Thymus (tissue), 11 donors: ENCODE results near the gene CHRNA7. TPM values are rescaled to one million over a fixed set of nuclear protein-coding genes. Genes with fewer than 3 reads are reported as not detected.
"Not testable (repeated sequence)": the region's sequence is repeated elsewhere in the genome, so short reads cannot be mapped to it uniquely, and the experiment has no call there.

Source experiments
- DNase-seq, 9 donors: peaks; one replicate each; pipeline ENCODE4 v3.0.0-alpha.2; 2013; ENCODE audit warnings: low spot score in 9 of 9, low read depth in 6 of 9, missing footprints in 1 of 9
- H3K27ac ChIP-seq, 2 donors: one replicate each; pipeline ENCODE4 v1.5.1; 2013; ENCODE audit warnings: control low read depth in 1 of 2, low read depth in 1 of 2, low read length in 1 of 2, mild to moderate bottlenecking in 1 of 2, moderate library complexity in 1 of 2
- H3K27me3 ChIP-seq, 2 donors: one replicate each; pipeline ENCODE4 v1.5.1; 2013; ENCODE audit warnings: low read length in 1 of 2; ENCODE audit not compliant: control insufficient read depth in 2 of 2, insufficient read depth in 1 of 2
- H3K36me3 ChIP-seq, 2 donors: one replicate each; pipeline ENCODE4 v1.5.1; 2013; ENCODE audit warnings: low read length in 1 of 2, mild to moderate bottlenecking in 1 of 2, moderate library complexity in 1 of 2; ENCODE audit not compliant: control insufficient read depth in 2 of 2, insufficient read depth in 2 of 2
- H3K4me1 ChIP-seq, 2 donors: one replicate each; pipeline ENCODE4 v1.5.1; 2013; ENCODE audit warnings: low read length in 2 of 2; ENCODE audit not compliant: control insufficient read depth in 2 of 2, insufficient read depth in 2 of 2
- H3K4me3 ChIP-seq, 2 donors: one replicate each; pipeline ENCODE4 v1.5.1; 2013; ENCODE audit warnings: low read length in 2 of 2, control low read depth in 1 of 2, mild to moderate bottlenecking in 1 of 2
- H3K9me3 ChIP-seq, 2 donors: one replicate each; pipeline ENCODE4 v1.5.1; 2013; ENCODE audit warnings: low read length in 1 of 2, mild to moderate bottlenecking in 1 of 2; ENCODE audit not compliant: control insufficient read depth in 2 of 2, insufficient read depth in 1 of 2
- WGBS: extraction: QIAGEN DNeasy Blood & Tissue Kit; methylation state at CpG from one replicate; pipeline ENCODE4 v1.1.7; 2013; 5-methylcytosine and 5-hydroxymethylcytosine counted together
- polyA plus RNA-seq: library from polyadenylated mRNA; stranded (reverse); fragments of 200-250 nt; gene quantifications from one replicate; pipeline ENCODE4 v1.2.3, GENCODE V29; 2013
- total RNA-seq: library from RNA; stranded (reverse); fragments of 120-200 nt; gene quantifications from one replicate; pipeline ENCODE4 v1.2.4, GENCODE V29; 2013
- donor health status: healthy.

Gene CHRNA7
- total and polyA plus RNA-seq, 2 donors = 0.61 to 1.1 TPM

DNA sequence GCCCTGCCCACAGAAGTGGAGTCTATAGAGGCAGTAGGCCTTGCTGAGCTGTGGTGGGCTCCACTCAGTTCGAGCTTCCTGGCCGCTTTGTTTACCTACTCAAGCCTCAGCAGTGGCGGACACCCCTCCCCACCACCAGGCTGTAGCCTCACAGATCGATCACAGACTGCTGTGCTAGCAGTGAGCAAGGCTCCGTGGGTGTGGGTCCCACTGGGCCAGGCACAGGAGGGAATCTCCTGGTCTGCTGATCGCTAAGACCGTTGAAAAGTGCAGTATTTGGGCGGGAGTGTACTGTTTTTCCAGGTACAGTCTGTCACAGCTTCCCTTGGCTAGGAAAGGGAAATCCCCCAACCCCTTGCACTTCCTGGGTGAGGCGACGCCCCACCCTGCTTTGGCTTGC, 115.2 kb downstream of the CHRNA7 start:
- 95% methylated on average over 10 of the region's 10 CpGs for WGBS
- H3K27me3 ChIP-seq, DNase-seq, H3K4me1 ChIP-seq, H3K27ac ChIP-seq, H3K9me3 ChIP-seq, H3K36me3 ChIP-seq, H3K4me3 ChIP-seq: not testable (repeated sequence)

DNA sequence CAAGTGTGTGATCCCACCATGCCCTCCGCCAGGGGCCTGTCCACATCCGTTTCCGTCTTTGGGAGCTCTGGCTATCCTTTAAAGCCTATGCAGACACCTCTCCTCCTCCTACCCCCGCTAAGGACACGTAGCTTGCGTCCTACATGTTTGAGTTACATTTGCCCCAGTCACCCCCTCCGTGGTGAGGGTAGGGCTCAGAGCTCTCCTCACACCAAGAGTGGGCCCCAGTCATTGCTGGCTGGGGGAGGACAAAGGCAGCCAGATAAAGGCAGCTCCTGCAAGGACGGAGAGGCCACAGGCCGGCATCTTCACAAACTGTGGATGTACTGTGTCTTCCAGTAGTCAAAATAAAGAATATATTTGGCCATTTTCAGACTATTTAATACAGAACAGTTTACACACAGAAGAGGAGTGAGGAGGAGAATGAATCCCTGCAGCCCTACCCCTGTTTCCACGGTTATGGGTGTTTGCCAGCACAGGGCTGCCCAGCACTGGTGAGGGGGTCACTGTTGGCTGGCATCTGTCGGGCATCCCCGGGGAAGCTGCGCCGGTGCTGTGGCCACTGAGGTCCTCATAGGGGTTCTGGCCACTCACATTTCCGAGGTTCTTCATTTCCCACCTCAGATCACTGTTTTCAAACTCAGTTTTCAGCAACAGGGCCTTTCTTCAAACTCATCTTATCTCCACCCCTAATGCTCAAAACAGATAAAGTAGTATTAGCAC, 118.7 kb downstream of the CHRNA7 start:
- no peak overlapping the region for H3K4me3 ChIP-seq
- H3K9me3 ChIP-seq = no peaks in the 10 kb centered on the region
- no peak overlapping the region for H3K27ac ChIP-seq
- 93% methylated on average over 15 of the region's 15 CpGs for WGBS
- no peak for DNase-seq
- no peaks in the 10 kb centered on the region for H3K4me1 ChIP-seq
- no peaks in the 10 kb centered on the region for H3K36me3 ChIP-seq
- no peaks in the 10 kb centered on the region for H3K27me3 ChIP-seq

DNA sequence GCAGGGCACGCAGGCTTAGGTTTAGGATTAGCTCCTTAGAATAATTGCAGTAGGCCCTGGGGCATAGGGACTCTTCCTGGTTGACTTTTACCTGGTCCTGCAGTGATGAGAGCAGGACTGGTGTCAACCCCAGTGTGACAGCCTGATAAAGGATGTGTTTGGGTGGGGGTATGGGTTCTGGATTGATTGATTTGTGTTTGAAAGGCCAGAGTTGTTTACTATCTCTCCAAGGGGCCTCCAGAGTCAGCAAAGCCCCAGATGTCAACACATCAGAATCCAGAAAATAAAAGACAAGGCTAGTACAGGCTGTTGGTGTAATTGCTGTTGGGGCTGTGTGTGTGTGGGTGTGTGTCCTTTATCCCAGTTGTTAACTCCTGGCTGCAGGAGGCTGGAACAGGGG, 122.3 kb downstream of the CHRNA7 start:
- Histone ChIP-seq H3K36me3 (no peaks in the 10 kb centered on the region), H3K4me1 (no peaks in the 10 kb centered on the region), H3K27ac (no peak overlapping the region), H3K4me3 (no peak overlapping the region), H3K9me3 (no peaks in the 10 kb centered on the region), H3K27me3 (no peaks in the 10 kb centered on the region)
- DNase-seq = no peak
- WGBS = 26% methylated on average over 1 of the region's 1 CpG

DNA sequence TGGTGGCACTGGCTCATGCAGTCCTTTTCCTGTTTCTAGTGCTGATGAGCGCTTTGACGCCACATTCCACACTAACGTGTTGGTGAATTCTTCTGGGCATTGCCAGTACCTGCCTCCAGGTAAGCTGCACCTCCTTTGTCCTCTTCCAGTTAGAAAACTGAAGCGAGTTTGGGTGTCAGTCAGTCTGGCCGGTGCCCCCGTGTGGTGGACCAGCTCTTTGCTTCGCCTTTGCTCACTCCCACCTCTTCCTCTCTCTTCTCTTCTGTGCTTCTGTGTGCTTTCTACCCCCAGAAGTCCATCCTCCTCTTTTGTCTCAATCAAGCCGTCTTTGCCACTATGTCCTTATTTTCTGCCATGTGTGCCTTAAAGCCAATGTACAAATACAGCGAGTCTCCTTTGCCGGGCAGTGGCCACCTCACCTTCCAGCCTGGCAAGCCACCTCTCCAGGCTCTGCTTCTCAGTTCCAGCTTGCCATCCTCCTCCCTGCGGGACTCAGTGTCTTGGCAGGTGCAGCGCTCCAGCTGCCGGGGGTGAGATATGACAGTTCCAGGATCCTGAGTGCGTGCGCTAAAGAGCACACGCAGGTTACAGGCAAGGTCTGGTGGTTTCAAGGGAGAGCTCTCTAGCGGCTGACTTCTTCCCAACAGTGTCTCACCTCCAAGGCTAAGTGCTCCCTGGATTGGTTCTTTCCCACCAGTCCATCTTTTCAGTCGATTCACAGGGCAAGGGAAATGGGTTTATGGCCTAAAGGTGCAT, 123.7 kb downstream of the CHRNA7 start:
- not testable (repeated sequence) for H3K4me1 ChIP-seq, H3K27me3 ChIP-seq, H3K4me3 ChIP-seq, H3K36me3 ChIP-seq, DNase-seq, H3K27ac ChIP-seq, H3K9me3 ChIP-seq
- WGBS = no CpG with 5 or more reads among the region's 18 CpGs

DNA sequence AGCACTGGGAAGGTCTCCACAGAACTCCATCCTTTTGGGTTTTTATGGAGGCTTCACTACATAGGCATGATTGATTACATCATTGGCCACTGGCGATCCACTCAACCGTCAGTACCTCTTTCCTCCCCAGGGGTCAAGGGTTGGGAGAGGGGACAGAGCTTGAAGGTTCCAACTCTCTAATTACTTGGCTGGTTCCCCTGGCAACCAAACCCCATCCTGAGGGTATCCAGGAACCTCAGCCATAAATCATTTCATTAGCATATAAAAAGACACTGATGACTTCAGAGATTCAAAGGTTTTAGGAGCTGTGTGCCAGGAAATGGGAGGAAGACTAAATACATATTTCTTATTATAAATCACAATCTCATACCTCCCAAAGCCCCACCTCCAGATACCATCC, 131.8 kb downstream of the CHRNA7 start:
- H3K36me3 ChIP-seq, H3K9me3 ChIP-seq, H3K27ac ChIP-seq, DNase-seq, H3K4me3 ChIP-seq, H3K27me3 ChIP-seq, H3K4me1 ChIP-seq: not testable (repeated sequence)
- no CpG with 5 or more reads among the region's 2 CpGs for WGBS

DNA sequence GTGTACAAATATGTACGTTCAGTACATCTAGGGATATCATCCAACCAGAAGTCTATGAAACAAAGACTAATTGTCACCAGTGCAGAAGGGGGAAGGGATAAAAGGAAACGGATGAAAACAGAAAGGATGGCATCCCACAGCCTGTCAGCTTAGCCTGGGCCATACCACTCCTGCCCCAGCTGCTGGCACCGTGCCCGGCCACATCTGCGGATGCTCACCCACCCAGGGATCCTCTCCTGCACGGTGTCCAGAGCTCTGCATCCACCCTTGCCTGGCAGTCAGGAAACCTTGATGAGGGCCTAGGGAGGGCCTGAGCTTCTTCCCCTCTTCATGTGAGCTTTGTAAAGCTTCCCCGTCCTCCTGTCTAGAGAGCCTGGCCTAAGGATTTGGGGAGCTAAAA, 133.8 kb downstream of the CHRNA7 start:
- not testable (repeated sequence) for DNase-seq, H3K4me1 ChIP-seq, H3K9me3 ChIP-seq, H3K36me3 ChIP-seq, H3K27me3 ChIP-seq, H3K4me3 ChIP-seq, H3K27ac ChIP-seq
- WGBS = no CpG with 5 or more reads among the region's 7 CpGs

DNA sequence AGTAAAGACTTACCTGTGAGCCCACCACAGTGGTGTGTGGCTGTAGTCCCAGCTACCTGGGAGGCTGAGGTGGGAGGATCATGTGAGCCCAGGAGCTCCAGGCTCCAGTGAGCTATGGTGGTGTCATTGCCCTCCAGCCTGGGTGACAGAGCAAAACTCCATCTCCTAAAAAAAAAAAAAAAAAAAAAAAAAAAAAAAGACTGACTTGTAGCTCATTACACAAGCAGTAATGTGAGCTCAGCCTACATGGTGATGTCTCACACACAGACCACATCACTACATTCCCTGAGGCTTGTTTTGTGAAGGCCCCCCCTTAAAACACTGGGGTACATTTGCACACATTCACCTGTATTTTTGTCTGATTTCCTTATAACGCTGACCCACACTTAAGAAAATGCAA, 134.4 kb downstream of the CHRNA7 start:
- H3K9me3 ChIP-seq, H3K27me3 ChIP-seq: not testable (repeated sequence)
- no CpG with 5 or more reads among the region's 1 CpG for WGBS

DNA sequence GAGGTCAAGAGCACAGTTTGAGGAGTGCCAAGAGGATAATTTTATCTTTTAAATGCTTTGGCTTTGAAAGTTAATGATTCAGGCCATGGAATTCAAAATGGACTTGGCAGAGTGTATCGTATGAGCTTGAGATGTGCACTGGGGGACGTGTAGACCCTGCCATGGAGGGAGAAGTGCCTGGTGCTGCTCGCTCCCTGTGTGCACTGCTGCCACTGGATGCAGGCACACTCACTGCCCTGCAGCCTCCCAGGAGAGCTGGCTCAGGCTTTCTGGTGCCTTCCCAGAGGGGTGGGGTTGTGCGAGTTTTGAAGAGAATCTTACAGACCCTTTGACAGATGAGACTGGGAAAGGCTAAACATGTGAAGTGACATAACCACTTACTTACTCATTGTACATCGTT, 135.5 kb downstream of the CHRNA7 start:
- H3K4me1 ChIP-seq, H3K27me3 ChIP-seq, H3K36me3 ChIP-seq, H3K4me3 ChIP-seq, H3K9me3 ChIP-seq, DNase-seq, H3K27ac ChIP-seq: not testable (repeated sequence)
- 95% methylated on average over 1 of the region's 5 CpGs for WGBS

More for the DNA sequence above, 134.4 kb downstream of the CHRNA7 start:
- H3K27ac ChIP-seq, H3K4me3 ChIP-seq, DNase-seq, H3K36me3 ChIP-seq, H3K4me1 ChIP-seq: not testable (repeated sequence)

DNA sequence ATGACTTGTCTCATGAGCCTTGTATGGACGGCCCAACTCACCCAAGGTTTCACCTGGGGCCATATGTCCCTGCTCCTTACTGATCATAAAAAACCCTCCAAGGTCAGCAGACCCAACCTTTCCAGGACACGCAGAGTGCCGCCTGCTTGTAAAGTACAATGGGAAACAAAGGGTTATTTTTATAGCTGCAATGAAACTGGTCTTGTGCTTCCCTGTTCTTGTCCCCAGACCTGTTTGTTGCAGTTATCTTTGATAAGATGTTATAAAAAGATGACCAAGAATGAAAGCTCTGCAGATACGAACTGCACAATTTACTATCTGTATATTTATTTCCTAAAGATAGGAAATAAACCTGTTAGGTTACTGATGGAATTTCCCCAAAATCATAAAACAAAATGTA, 136.0 kb downstream of the CHRNA7 start:
- H3K27me3 ChIP-seq, H3K4me1 ChIP-seq, H3K4me3 ChIP-seq, H3K27ac ChIP-seq, H3K36me3 ChIP-seq, DNase-seq, H3K9me3 ChIP-seq: not testable (repeated sequence)
- 96% methylated on average over 4 of the region's 4 CpGs for WGBS
